GM18526 (cell line): ENCODE data around the gene KLHL30.

Experiments
- POLR2A ChIP-seq: IDR thresholded peaks from 3 replicates; pipeline ENCODE4 v1.6.1; 2011; ENCODE audit not compliant: insufficient read length; ENCODE audit errors: extremely low read depth

Gene KLHL30

DNA sequence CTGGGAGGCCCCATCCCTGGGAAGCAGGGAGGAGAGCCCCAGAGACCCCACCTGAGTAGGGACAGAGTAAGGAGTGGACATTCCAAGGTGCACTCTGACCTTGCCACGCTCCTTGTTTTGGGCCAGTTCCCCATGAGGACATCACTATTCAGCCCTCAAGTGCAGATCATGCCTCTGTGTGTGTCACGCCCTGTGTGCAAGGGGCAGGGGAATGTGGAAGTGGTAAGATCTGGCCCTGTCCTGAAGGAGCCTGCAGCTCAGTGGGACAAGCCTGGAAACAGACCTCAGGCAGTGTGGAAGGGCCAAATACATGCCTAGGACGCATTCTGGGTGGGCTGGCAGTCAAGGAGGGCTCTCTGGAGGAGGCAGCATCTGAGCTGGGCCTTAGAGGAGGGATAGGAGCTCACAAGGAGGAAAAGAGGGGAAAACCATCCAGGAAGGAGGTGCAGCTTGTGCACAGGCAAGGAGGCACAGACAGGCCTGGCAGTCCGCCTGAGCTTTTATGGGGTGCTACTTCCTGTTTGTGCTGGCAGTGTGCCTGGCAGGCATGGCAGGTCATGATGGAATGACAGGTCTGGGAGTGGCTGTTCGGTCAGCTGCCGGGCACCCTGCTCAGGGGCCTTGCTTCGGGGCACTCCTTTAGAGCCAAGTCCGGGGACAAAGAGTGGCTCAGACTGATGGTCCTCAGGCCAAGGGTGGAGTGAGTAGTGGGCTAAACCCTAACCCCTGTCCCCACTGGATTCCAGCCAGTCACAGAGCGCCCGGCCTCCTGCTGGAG, 3.3 kb downstream of the KLHL30 start:
- TF ChIP-seq POLR2A: no peak

DNA sequence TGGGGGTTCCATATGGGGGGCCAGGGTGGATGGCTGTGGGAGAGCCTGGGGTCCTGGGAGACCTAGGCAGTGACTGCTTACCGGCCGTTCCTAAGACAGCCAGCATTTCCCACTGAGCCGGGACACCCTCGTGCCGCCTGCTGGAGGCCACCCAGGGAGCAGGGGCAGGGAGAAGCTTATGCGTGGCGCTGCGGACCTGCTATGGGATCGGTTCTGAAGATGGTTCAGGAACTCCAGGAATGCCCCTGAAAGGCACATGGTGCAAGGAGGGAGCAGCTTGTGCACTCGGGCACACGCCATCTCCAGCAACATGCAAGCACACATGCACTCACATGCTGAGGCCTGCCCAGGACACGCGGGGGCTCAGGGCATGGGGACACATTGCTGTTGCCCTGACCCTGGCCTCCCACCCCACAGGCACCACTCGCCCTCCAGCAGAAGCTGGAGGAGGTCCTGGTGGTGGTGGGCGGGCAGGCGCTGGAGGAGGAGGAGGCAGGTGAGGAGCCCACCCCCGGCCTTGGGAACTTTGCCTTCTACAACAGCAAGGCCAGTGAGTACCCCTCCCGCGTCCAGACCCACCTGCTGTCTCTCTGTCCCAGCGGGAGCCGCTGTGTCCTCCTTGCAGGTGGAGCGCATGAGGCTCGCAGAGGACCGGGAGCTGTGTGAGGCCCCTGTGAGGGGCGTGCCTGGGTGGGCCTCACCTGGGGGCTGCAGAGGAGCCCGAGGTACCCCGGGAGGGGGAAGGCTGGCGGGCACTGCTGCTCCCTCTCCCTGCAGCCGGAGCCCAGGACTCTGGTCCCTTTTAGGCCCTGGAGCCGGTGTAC, 4.1 kb downstream of the KLHL30 start:
- no peak for TF ChIP-seq POLR2A

DNA sequence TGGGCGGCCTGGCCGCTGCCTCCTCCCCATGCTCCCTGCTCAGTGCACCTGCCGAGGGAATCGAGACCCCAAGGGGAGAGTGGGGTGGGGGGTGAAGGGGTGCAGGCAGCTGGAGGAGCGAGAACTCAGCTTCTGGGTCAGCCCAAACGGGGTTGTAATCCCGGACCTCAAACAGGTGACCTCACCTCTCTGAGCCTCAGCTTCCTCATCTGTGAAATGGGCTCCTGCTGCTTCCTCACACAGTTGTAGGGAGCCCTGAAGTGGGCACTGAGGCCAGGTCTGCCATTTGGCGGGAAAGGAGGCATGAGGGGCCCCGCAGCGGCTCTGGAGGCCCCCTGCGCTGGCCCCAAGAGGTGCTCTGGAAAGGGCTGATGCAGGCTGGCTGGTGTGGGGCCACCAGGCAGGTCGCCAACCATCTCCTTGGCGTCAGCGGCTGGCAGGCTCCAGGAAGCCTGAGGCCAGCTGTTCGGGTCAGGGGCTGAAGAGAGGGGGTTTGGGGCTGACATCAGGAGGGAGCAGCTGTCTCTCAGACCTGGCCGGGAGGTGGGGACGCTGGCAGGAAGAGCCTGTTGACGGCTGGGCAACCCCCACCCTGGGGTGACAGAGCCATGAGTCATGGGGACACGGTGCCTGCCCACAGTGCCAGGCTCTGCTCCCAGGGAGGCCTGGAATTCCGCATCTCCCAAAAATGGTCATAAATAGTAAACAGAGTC, 4.9 kb downstream of the KLHL30 start:
- no peak for TF ChIP-seq POLR2A

DNA sequence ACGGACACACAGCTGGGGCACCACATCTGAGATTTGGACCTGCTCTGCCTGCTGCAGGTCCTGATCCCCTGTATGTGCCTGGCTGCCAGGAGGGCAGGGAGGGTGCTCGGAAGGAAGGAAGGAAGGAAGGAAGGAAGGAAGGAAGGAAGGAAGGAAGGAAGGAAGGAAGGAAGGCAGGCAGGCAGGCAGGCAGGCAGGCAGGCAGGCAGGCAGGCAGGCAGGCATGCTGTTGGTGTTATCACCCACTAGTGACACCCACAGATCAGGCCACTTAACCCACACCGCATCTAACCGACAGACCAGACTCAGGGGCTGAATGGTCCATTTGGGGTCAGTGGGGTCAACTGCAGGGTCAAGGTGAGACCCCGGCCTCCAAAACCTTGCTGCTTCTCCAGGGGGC, 5.8 kb downstream of the KLHL30 start:
- no peak for TF ChIP-seq POLR2A

DNA sequence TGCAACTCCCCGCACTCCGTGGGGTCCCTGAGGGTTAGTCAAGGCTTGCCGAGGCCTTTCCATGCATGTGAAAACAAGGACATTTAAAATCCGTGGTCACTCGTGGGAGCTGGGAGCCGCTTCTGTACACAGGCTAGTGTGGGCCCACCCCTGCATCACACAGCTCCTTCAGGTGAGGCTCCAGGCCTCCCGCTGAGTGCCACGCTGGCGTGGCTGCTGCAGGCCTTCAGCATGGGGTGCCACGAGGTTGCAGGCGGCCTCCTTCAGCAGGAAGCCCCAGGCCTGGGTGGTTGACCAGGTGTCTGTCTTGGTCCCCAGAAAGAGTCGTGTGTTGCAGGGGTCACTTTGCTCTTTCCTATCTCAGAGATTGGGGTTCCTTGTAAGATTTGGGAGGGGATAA, 6.6 kb downstream of the KLHL30 start:
- TF ChIP-seq POLR2A: no peak

DNA sequence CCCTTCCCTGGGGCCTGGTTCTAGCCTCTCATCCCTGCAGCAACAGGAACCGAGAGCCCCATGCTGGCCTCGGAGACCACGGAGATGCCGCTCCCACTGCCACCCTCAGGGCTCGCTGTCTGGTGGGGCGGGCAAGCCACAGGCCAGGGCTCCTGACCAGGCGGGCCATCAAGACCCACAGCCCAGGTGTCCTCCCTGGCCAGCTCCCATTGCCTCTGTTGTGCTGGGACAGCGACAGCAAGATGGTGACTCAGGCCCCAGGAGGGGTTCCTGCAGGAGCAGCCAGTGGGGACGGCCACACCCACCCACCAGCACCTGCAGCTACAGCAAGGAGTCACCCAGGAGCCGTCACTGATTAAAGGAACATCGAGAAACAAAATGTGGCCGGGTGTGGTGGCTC, 7.4 kb downstream of the KLHL30 start:
- TF ChIP-seq POLR2A: no peak

DNA sequence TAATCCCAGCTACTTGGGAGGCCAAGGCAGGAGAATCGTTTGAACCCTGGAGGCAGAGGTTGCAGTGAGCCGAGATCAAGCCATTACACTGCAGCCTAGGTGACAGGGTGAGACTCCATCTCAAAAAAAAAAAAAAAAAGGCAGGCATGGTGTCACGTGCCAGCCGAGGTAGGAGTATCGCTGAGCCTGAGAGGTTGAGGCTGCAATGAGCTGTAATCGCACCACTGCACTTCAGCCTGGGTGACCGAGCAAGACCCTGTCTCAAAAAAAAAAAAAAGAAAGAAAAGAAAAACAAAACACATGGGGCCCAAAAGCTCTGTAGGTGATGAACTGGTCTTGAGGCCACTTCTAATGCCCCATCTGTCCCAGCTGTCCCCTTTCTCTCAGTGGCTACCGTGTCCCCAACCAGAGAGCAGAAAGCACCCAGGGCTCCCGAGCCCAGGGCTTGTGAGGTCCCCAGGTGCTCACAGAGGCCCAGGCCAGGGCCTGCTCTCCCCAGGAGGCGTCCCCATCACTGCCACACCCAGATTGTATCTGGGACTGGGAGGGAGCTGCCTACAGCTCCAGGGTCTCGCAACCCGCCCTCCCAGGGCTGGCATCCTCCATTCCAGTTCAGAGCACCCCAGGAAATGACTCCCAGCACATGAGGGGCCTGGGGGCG, 8.5 kb downstream of the KLHL30 start:
- TF ChIP-seq POLR2A: no peak

DNA sequence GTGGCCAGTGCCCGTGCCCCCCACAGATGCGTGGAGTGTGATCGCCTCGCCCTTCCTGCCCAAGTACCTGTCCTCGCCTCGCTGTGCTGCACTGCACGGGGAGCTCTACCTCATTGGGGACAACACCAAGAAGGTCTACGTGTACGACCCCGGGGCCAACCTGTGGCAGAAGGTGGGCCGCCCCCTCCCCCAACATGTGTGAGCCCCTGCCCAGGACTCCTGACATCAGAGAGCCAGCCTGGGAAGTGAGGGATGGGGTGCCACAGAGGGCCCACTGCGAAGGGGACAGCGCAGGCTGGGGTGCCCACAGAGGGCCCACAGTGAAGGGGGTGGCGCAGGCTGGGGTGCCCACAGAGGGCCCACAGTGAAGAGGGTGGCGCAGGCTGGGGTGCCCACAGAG, 10.5 kb downstream of the KLHL30 start:
- no peak for TF ChIP-seq POLR2A

DNA sequence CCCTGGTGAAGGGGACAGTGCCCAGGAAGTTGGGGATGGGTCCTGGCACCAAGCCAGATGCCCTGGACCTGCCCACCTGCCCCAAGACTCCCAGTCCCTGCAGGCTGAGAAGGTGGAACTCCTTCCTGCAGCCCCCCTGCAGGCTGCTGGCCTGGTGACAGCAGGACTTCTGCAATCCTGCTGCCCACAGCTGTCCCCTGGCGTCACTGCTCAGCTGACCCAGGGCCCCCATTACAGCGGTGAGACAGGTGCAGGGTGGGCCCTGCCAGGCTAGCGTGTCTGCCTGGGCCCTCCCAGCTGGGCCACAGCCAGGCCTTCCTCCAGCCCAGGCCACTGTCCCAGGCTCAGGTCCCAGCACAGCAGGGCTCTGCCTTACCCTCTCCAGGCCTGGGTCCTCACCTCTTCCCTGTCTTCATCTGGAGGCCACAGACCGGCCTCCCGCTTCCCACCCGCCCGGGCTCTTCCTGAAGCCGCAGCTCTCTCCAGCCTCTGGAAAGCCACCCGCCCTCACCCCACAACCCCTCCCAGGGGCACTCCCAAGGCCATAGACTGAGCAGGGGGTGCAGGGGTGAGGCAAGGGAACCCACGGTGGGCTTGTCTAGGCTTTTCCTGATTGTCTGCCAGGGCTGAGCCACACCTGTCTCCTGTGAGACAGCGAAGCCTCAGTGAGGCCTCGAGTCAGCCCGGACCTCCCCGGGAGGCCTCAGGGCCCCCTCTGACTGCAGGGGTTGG, 11.5 kb downstream of the KLHL30 start:
- TF ChIP-seq POLR2A: no peak

DNA sequence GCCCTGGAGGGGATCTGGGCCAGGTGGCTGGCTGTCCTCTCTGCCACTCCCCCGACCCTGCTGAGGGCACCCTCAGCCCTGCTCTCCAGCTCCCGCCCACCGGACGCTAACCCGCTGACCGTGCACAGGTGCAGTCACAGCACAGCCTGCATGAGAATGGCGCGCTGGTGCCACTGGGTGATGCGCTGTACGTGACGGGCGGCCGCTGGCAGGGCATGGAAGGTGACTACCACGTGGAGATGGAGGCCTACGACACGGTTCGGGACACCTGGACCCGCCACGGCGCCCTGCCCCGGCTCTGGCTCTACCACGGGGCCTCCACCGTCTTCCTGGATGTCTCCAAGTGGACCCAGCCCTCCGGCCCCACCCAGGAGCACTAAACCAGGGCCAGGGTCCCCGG, 12.2 kb downstream of the KLHL30 start:
- TF ChIP-seq POLR2A: no peak

DNA sequence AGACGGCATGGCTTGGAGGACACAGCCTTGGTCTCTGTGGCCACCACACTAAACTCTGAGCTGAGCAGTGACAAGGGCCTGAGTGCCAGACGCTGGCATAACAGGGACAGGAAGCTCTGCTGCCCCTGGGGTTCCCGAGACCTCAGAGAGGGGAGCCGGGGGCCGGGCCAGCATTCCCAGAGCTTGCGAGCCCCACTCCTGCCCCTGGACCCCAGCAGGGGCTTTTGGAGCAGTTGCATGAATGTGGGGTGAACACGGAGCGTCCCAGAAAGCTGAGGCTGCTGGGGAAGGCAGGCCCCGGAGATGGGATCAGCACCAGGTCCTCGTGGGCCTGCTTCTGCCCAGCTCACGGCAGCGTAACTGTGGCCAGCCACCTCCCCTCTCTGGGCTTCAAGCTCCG, 12.7 kb downstream of the KLHL30 start:
- TF ChIP-seq POLR2A: no peak

DNA sequence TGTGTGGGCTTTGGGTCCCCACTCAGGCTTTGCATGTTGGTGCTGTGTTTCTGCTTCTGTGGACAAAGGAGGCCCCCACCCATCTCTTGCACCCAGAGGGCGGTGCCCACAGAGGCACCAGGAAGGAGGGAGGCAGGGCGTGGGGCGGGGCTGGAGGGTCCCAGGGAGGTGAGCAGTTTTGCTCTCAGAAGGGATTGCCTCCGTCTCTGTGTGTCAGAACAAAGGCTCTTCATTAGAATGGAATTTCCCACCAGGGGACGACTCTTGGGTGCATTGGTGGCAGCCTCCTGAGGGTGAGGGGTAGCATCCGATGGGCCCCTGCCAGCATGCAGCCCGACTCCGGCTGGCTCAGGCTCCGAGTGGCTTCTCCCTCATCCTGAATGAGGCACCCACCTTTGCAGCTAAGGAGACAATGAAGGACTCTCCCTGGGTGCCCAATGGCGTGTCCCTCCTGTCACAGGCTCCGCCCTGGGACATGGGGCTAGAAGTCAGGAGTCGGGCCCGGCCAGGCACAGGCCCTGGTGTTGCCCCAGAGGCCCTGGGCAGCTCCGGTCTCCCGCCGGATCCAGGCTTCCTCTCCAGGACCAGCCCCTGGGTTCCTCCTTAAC, 13.3 kb downstream of the KLHL30 start:
- TF ChIP-seq POLR2A: no peak

DNA sequence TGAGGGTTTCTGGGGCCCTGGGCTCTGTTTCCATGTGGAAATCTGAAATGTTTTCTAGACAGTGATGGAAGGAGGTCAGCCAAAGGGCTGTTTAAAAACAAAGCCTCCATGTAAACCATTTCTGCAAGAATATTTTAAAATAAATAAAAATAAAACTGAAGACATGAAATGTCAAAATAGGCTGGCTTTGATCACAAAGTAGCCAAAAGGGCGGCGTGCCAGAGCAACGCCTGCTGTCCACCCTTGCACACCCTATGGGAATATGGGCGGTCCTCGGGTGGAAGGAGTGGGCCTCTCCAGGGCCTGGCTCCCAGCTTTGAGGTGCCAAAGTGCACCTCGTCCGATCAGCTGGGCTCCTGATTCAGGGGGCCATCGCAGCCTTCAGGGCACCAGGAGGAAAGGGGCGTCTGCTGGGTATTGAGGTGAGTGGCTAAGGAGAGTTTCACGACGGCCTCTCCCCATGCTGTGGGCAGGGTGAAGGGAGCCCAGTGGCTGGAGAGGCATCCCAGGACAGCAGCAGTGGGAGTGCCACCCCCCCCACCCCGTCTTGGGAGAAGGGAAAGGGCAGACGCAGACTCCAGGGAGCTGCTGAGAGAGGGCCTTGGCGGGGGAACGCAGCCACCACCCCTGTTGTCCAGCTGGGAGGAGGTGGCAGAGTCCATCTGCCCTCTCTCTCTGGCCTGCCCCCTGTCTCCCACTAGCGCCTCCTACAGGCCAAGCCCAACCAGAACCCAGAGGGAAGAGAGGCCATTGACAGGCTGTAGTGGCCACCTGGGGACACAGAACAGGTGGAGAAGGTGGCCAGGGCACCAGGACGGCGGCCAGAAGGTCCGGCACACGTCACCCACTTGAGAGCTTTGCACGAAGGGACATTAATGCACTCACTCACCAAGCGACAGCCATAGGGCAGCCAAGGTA, 14.6 kb downstream of the KLHL30 start:
- no peak for TF ChIP-seq POLR2A
